ENCODE results near the gene ATXN2L. TPM values are rescaled to one million over a fixed set of nuclear protein-coding genes. Genes with fewer than 3 reads are reported as not detected.
A peak's percentile ranks its signal among the peaks of the same experiment; 100 is the strongest.

Gene ATXN2L
- total and polyA plus RNA-seq, 4 donors = 23.1 to 40.7 (median 32.8) TPM

DNA sequence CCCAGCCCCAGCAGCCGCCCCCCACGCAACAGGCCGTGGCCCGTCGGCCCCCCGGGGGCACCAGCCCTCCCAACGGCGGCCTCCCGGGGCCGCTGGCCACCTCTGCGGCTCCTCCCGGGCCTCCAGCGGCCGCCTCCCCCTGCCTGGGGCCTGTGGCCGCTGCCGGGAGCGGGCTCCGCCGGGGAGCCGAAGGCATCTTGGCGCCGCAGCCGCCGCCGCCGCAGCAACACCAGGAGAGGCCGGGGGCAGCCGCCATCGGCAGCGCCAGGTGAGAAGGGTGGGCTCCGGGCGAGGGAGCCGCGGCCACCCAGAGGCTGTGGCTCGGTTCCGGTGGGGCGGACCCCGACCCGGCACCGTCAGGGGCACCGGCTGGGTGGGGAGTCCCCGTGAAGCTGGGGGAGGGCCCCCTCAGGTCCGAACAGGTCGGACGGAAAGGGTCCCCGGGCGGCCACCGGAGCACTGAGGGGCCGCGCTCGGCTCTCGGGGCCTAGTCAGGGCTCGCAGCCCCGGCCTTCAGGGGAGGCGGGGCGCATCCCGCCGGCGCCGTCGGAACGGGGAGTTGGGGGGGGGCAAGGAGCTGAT is 583 bp downstream of the ATXN2L start:
- TF ChIP-seq SP1 (IDR thresholded peaks at IDR 0.05) (no peak), HNF4G (IDR thresholded peaks at IDR 0.05) (no peak), RAD21 (IDR thresholded peaks at IDR 0.05) (no peak), FOXA1 (IDR thresholded peaks at IDR 0.05) (no peak), JUND (IDR thresholded peaks at IDR 0.05) (no peak)
- TF ChIP-seq, protein P1, sequence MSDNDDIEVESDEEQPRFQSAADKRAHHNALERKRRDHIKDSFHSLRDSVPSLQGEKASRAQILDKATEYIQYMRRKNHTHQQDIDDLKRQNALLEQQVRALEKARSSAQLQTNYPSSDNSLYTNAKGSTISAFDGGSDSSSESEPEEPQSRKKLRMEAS (IDR thresholded peaks at IDR 0.05) = no peak
- Histone ChIP-seq H3K9me3 (ENCODE audit: control insufficient read depth in 4 of 4, low read length in 3 of 4) (no peaks in the 10 kb centered on the region), H3K27me3 (ENCODE audit: control insufficient read depth in 4 of 4, insufficient read depth in 4 of 4, low read length in 3 of 4) (no peaks in the 10 kb centered on the region), H3K4me3 (ENCODE audit: low read depth in 1 of 3, low read length in 3 of 3) (peak overlapping the region; percentile 74 to 98 (median 93)), H3K27ac (ENCODE audit: low read depth in 1 of 2, low read length in 2 of 2) (peak overlapping the region; percentile 94 to 98), H3K36me3 (ENCODE audit: control insufficient read depth in 4 of 4, insufficient read depth in 3 of 4, low read depth in 1 of 4, low read length in 3 of 4) (peaks cover 7 to 30% (median 24%) of the 10 kb centered on the region in 4 donors), H3K9ac (ENCODE audit: low read depth in 1 of 2, low read length in 2 of 2) (peak overlapping the region; percentile 83 to 89), H3K4me1 (ENCODE audit: control insufficient read depth in 4 of 4, insufficient read depth in 4 of 4, low read length in 3 of 4) (peaks cover 10 to 43% (median 37%) of the 10 kb centered on the region in 4 donors)
- DNase-seq (ENCODE audit: low spot score) = no peak
- WGBS = under 1% methylated on average over 62 of the region's 62 CpGs

DNA sequence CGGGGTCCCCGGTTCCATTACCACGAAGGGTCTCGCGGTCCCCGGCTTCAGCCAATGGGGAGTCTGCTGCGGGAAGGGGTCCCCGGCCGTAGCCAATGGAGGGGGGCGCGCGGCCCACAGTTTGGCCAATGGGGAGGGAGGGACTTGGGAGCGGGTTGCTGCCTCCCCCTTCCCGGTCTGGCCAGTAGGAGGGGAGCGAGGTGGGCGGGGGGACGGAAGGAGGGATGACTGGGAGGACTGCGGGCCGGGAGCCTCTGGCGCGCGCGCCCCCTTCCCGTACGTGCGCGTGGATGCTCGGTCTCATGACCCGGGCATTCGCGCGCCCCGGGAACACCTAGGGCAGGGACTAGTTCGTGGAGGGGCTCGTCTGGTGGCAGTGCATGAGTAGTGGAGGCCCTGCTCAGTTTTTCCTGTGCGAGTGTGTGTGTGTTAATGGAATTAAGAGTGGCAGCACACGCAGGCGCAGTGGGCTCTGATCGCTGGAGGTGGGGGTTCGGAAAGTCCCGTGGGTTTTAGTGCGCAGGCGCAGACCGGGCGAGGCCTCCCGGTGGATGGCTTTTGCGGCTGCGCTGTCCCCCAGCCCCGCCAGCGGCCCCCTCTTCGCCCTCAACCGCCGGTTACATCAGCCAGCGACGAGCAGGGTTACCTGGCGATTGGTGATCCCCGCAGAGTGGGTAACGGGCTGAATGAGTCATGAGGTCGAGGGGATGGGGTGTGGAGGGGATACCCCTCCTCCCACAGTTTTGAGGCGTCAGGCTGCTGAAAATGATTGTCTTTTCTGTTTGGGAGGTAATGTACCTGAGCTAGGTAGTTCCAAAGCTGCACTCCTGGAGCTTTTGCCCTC is 1.3 kb downstream of the ATXN2L start:
- H3K27me3 ChIP-seq (ENCODE audit: control insufficient read depth in 4 of 4, insufficient read depth in 4 of 4, low read length in 3 of 4) = no peaks in the 10 kb centered on the region
- peak overlapping the region; percentile 94 to 98 for H3K27ac ChIP-seq (ENCODE audit: low read depth in 1 of 2, low read length in 2 of 2)
- H3K9me3 ChIP-seq (ENCODE audit: control insufficient read depth in 4 of 4, low read length in 3 of 4) = no peaks in the 10 kb centered on the region
- peak overlapping the region; percentile 83 to 95 for H3K9ac ChIP-seq (ENCODE audit: low read depth in 1 of 2, low read length in 2 of 2)
- H3K4me3 ChIP-seq (ENCODE audit: low read depth in 1 of 3, low read length in 3 of 3) = peak overlapping the region; percentile 74 to 98 (median 93)
- H3K4me1 ChIP-seq (ENCODE audit: control insufficient read depth in 4 of 4, insufficient read depth in 4 of 4, low read length in 3 of 4) = peaks cover 10 to 43% (median 37%) of the 10 kb centered on the region in 4 donors
- under 1% methylated on average over 60 of the region's 60 CpGs for WGBS
- TF ChIP-seq, protein P2, sequence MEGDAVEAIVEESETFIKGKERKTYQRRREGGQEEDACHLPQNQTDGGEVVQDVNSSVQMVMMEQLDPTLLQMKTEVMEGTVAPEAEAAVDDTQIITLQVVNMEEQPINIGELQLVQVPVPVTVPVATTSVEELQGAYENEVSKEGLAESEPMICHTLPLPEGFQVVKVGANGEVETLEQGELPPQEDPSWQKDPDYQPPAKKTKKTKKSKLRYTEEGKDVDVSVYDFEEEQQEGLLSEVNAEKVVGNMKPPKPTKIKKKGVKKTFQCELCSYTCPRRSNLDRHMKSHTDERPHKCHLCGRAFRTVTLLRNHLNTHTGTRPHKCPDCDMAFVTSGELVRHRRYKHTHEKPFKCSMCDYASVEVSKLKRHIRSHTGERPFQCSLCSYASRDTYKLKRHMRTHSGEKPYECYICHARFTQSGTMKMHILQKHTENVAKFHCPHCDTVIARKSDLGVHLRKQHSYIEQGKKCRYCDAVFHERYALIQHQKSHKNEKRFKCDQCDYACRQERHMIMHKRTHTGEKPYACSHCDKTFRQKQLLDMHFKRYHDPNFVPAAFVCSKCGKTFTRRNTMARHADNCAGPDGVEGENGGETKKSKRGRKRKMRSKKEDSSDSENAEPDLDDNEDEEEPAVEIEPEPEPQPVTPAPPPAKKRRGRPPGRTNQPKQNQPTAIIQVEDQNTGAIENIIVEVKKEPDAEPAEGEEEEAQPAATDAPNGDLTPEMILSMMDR (IDR thresholded peaks at IDR 0.05; ENCODE audit: low read depth, low read length, missing input control) = peak; percentile 12
- TF ChIP-seq FOXA2 (IDR thresholded peaks at IDR 0.05) (no peak), ATF3 (IDR thresholded peaks at IDR 0.05) (no peak), JUND (IDR thresholded peaks at IDR 0.05) (no peak), HNF4G (IDR thresholded peaks at IDR 0.05) (no peak), GABPA (IDR thresholded peaks at IDR 0.05 in 1 of 2, conservative IDR thresholded peaks at IDR 0.05 in 1 of 2) (peak; percentile 46 to 84), EGR1 (IDR thresholded peaks at IDR 0.05; ENCODE audit: low read depth in 2 of 2) (peak in 1 of 2 donors; percentile 57), YY1 (IDR thresholded peaks at IDR 0.05) (peak; percentile 74), RXRA (IDR thresholded peaks at IDR 0.05) (peak; percentile 33 to 46), RAD21 (IDR thresholded peaks at IDR 0.05) (peak in 1 of 2 donors; percentile 24), TAF1 (conservative IDR thresholded peaks at IDR 0.05) (no peak), ZBTB33 (IDR thresholded peaks at IDR 0.05) (peak; percentile 37), SP1 (IDR thresholded peaks at IDR 0.05) (peak; percentile 83)
- TF ChIP-seq, protein P1 (IDR thresholded peaks at IDR 0.05) = peak; percentile 46
- TF ChIP-seq, protein P3, sequence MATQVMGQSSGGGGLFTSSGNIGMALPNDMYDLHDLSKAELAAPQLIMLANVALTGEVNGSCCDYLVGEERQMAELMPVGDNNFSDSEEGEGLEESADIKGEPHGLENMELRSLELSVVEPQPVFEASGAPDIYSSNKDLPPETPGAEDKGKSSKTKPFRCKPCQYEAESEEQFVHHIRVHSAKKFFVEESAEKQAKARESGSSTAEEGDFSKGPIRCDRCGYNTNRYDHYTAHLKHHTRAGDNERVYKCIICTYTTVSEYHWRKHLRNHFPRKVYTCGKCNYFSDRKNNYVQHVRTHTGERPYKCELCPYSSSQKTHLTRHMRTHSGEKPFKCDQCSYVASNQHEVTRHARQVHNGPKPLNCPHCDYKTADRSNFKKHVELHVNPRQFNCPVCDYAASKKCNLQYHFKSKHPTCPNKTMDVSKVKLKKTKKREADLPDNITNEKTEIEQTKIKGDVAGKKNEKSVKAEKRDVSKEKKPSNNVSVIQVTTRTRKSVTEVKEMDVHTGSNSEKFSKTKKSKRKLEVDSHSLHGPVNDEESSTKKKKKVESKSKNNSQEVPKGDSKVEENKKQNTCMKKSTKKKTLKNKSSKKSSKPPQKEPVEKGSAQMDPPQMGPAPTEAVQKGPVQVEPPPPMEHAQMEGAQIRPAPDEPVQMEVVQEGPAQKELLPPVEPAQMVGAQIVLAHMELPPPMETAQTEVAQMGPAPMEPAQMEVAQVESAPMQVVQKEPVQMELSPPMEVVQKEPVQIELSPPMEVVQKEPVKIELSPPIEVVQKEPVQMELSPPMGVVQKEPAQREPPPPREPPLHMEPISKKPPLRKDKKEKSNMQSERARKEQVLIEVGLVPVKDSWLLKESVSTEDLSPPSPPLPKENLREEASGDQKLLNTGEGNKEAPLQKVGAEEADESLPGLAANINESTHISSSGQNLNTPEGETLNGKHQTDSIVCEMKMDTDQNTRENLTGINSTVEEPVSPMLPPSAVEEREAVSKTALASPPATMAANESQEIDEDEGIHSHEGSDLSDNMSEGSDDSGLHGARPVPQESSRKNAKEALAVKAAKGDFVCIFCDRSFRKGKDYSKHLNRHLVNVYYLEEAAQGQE (IDR thresholded peaks at IDR 0.05) = peak; percentile 26
- H3K36me3 ChIP-seq (ENCODE audit: control insufficient read depth in 4 of 4, insufficient read depth in 3 of 4, low read depth in 1 of 4, low read length in 3 of 4) = peaks cover 8 to 35% (median 26%) of the 10 kb centered on the region in 4 donors
- peak; percentile 91 for DNase-seq (ENCODE audit: low spot score)

All from liver (tissue), 9 donors.